Epithelial cell of esophagus (primary cell): ENCODE results near the gene SLC9B1.

Experiments used
- DNase-seq: peaks from one replicate; pipeline ENCODE4 v3.0.0; 2010; ENCODE audit warnings: low read depth
- H3K4me3 ChIP-seq: 2 replicates; pipeline ENCODE4 v1.5.1; 2011; ENCODE audit warnings: mild to moderate bottlenecking, low read length, control low read depth
- TF ChIP-seq, protein P1 (sequence below): IDR thresholded peaks from 2 replicates; pipeline ENCODE4 v1.5.1; 2011; ENCODE audit warnings: low read depth, mild to moderate bottlenecking, low read length, control low read depth, inconsistent platforms; ENCODE audit not compliant: insufficient read depth; ENCODE audit errors: missing control alignments

Gene SLC9B1

DNA sequence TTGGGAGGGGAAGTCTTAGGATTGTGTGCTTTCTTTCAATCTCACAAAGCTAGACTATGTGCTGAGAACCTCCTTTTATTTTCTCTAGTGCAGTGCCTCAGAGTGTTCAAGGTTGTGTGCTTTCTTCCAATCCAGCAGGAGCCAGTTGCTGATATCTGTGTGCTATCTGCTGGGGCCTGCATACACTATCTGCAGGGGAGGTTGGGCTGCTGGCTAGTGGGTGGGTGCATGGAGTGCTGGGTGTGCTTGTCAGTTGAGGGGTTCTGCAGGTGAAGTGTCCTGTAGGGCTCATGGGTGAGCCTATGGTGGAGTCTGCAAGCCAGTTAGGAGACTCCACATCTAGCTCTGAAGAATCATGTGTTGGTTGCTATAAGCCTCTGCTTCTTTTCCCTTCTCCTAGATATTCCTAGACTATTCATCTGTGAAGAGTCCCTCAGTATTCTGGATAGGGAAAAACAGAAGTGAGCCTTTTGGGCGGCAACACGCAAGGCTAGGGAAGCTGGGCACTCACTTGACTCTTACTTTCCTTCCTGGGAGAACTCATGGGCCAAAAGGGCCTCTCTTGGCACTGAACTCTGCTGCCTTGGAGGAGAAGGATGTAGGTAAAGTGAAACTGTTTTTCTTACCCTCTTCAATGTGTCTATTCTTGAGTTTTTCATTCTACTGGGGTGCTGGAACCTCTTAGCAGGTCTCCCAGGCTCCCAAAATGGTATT is 158.7 kb downstream of the SLC9B1 start:
- H3K4me3 ChIP-seq: no peak overlapping the region
- no peak for DNase-seq
- TF ChIP-seq, protein P1, sequence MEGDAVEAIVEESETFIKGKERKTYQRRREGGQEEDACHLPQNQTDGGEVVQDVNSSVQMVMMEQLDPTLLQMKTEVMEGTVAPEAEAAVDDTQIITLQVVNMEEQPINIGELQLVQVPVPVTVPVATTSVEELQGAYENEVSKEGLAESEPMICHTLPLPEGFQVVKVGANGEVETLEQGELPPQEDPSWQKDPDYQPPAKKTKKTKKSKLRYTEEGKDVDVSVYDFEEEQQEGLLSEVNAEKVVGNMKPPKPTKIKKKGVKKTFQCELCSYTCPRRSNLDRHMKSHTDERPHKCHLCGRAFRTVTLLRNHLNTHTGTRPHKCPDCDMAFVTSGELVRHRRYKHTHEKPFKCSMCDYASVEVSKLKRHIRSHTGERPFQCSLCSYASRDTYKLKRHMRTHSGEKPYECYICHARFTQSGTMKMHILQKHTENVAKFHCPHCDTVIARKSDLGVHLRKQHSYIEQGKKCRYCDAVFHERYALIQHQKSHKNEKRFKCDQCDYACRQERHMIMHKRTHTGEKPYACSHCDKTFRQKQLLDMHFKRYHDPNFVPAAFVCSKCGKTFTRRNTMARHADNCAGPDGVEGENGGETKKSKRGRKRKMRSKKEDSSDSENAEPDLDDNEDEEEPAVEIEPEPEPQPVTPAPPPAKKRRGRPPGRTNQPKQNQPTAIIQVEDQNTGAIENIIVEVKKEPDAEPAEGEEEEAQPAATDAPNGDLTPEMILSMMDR: no peak

DNA sequence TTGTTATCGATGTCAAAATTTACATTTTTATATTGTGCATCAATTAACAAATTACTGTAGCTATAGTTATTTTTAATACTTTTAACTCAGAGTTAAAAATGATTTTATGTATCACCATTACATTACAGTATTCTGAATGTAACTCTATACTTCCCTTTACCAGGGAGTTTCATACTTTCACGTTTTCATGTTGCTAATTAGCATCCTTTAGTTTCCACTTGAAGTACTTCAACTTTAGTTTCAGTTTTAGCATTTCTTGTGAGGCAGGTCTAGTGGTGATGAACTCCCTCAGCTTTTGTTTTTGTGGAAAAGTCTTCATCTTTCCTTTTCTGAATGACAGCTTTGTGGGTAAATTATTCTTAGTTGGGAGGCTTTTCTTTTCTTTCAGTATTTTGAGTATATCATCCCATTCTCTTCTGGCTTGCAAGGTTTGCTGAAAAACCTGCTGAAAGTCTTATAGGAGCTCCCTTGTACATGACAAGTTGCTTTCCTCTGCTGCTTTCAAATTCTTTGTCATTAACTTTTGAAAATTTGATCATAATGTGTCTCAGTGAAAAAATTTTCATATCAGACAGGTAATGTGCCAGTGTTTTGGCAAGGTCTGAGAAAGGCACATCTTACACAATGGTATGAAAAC is 160.6 kb downstream of the SLC9B1 start:
- no peak for DNase-seq
- TF ChIP-seq, protein P1: no peak
- no peak overlapping the region for H3K4me3 ChIP-seq
